Activated CD8-positive, alpha-beta memory T cell treated with anti-CD3 and anti-CD28 coated beads, Interleukin-2, amount 50 U/mL, for 4 hours (primary cell): ENCODE data around the gene DDIT4.
"Not testable (repeated sequence)": the region's sequence is repeated elsewhere in the genome, so short reads cannot be mapped to it uniquely, and the experiment has no call there.

Experiments used
- DNase-seq: peaks from one replicate; pipeline ENCODE4 v3.0.0-alpha.2; 2020

Gene DDIT4

DNA sequence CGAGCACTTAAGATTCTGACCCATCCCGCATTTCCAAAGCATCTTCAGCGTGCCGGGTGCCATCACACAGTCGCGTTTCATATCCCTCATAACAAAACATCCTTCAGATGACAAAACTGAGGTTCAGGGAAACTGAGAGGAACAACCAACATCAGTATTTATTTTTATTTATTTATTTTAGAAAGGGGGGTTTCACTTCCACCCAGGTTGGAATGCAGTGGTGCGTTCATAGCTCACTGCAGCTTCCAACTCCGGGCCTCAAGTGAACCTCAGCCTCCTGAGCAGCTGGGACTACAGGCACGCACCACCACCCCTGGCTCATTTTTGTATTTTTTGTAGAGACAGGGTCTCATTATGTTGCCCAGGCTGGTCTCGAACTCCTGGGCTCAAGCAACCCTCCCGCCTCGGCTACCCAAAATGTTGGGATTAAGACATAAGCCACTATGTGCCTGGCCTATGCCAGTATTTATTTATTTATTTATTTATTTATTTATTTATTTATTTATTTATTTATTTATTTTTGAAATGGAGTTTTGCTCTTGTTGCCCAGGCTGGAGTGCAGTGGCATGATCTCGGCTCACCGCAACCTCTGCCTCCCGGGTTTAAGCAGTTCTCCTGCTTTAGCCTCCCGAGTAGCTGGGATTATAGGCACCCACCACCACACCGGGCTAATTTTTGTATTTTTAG lies 24.4 kb upstream of the DDIT4 start:
- DNase-seq = not testable (repeated sequence)

DNA sequence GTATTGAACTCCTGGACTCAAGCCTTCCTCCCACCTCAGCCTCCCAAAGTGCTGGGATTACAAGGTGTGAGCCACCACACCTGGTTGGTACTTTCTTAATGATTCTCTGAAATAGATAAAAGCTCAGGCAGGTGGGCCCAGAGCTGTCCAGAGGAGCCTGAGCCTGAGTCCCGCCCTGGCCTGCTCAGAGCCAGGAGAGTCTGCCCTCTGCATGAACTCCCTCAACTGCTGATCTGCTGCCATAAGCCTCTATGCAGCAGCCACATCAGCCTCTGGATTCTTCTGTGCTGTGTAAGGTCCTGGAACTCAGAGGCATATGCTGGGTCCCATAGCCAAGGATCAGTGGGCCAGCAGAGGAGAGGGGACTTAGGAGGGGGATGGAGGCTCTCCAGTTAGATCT lies 23.1 kb upstream of the DDIT4 start:
- DNase-seq = no peak

DNA sequence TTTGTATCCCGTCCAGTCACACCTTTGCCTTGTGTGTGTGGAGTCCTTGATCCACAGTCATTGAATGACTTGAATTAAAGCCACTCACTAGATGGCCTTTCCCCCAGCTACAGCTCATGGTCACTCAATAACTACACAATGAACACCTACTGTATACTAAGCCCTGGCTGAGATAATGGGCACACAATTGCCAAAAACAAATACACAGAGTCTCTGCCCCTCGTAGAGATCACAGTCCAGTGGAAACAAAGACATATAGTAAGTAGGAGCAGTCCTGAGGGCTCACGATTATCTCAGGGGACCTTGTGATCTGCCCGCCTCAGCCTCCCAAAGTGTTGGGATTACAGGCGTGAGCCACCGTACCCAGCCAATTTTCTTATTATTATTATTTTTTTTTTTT lies 22.1 kb upstream of the DDIT4 start:
- no peak for DNase-seq

DNA sequence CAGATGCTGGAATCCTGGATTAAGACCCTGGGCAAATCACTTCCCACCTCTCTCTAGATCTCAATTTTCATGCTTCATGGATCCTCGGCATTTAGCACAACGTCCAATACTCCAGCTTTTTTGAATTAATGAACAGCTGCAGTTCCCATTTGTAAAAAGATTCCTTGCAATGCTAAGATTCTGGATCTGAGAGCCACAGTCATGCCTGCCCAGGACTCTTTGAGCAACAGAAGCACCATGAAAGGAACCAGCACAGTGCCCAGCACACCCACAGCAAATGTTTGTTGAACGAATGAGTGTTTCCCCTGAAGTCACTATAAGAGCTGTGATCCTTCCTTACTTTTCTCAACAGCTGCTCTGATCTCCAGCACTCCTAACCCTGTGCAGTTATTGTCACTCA lies 20.8 kb upstream of the DDIT4 start:
- DNase-seq = no peak

DNA sequence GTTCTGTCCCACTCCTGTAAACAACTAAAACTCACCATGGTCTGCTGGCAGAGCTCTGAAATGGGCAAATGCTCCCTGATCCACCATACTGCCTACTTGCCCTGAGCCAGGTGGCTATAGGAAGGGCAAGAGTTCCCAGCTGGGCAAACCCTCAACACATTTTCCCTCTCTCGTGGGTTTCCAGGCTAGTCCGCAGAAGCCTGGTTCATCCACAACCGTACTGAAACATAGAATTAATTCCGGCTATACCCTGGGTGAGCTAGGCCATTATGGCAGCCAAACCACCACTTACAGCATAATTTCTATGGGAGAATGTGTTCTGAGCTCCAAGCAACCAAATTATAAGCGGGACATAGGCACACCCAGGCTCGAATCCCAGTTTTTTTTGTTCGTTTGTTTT lies 20.1 kb upstream of the DDIT4 start:
- no peak for DNase-seq

DNA sequence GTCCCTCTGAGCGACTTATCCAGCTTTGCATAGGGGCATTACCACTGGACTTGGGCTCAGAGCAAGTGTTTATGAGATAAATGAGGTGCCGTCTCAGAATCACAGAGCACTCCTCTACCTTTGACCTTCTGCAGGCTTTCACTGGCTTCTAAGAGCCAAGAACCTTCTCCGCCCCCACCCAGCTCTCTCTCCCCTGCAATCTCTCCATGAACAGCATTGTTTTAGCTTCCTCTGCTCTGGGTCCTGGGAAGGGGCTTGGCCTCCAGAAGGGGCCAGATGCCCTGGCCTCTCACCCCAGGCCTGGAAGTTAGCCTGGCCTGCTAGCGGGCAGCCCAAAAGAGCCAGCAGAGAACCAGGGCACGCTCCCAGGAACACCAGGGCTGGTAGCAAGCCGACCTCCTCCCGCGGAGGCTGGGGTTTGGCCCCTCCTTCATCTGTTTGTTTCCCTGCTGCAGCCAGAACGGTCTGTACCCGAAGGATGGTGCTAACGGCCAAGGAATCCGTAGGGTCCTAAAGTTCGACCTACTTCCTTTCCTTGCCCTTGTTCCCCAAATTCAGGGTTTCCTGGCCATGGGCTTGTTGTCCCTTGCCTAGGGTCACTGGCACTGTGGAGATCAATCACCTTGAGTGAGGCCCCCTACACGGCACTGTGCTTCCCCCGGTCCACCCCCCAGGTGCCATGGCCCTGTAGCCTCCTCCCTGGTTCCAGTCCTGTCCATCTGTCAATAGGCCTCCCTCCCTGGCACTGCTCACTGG lies 18.7 kb upstream of the DDIT4 start:
- DNase-seq = no peak

DNA sequence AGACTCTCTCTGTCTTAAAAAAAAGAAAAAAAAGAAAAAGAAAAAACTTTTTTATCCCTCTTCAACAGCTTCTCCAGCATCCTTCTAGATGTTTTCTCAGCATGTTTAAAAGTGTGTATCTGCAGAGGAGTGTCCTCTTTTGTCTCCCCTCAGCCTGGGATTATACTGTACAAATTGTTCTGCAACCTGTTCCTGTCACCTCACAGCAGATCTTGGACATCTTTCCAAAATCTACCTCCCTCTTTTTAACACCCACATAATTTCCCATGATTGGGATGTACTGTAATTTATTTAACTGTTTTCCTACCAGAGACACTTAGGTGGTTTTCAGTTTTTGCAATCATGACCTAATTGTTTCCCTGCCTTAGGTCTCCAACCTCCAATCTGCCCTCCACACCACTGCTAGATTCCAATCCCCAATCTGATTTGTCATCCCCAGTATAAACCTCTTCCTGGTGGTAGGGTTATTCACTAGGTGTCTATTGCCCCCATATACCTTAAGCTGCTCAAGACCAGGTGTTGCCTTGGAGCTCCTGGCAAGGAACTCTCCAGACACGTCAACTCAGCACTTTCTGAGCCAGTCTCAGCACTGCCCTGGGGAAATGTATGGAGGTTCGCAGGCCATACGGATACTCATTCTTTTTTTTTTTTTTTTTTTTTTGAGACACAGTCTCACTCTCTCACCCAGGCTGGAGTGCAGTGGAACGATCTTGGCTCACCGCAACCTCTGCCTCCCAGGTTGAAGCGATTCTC lies 17.6 kb upstream of the DDIT4 start:
- no peak for DNase-seq

DNA sequence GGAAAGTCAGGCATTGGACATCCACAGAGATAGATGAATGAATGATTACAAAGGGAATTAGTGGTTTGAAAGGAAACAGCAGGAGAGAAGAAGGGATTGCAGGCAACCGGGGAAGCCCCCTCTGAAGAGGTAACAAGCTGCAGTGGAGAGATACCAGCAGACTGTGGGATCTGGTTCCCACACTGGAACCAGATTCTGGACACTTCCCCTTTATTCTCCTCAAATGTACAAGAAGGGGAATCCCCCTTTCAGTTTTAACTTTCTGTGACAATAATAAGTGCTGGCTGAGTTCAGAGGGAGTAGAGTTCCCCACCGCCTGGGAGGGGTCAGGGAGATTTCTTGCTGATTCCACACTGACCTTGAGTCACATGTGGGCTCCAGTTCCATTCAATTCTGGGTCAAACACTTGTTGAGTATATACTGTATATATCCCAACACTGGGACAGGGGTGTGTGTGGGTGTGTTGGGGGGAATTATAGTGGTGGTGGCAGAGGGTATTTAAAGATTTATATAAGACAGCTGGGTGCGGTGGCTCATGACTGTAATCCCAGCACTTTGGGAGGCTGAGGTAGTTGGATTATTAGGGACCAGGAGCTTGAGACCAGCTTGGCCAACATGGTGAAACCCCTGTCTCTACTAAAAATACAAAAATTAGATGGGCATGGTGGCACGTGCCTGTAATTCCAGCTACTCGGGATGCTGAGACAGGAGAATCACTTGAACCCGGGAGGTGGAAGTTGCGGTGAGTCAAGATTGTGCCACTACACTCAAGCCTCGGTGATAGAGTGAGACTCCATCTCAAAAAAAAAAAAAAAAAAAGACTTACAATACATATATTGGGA lies 16.5 kb upstream of the DDIT4 start:
- DNase-seq = no peak

DNA sequence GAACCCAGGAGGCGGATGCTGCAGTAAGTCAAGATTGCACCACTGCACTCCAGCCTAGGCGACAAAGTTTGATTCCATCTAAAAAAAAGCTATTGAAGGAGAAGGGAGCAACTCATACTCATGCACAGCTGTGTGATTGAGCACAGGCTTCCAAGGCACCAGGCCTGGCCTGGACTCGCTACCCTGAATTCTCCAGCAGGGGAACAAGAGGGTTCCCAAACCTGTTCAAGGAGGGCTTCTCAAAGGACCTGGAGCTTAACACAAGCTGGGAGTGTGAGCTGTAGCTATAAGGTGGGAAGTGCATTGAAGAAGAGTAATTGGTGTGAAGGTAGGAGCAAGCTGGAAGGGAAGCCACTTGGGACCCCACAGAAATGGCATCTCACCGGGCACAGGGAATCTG lies 15.1 kb upstream of the DDIT4 start:
- no peak for DNase-seq

DNA sequence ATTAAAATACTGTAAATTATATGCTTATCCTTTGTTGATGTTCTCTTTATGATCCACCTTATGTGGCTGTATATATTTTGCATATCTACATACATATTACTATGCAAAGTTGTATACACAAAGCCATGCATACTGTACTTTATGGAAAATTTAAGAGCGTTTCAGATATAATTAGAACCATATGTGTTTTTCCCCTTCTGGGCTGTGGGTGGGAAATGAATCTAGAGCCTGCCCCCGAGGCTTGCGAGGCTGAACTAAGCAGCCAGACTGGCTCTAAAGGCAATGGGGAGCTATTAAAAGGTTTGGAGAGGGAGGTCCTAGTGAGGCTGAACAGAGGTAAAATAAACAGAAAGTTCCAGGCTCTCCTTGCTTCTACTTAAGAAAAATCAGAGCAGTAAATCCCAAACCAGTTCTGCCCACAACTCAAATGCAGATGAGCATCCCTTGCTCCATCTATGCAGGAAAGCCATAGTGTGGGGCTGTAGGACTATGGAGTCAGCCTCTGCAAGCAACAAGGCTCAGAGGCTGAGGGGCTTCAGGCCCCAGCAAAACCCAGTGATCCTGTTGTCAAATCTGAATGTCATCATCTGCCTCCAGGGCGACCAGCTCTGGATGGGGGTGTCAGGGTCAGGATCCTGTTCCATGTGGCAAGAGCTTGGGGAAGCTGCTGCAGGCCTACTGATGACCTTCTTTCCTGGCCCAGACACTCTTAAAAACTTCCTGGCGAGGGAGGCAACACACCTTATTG lies 14.1 kb upstream of the DDIT4 start:
- DNase-seq = no peak

DNA sequence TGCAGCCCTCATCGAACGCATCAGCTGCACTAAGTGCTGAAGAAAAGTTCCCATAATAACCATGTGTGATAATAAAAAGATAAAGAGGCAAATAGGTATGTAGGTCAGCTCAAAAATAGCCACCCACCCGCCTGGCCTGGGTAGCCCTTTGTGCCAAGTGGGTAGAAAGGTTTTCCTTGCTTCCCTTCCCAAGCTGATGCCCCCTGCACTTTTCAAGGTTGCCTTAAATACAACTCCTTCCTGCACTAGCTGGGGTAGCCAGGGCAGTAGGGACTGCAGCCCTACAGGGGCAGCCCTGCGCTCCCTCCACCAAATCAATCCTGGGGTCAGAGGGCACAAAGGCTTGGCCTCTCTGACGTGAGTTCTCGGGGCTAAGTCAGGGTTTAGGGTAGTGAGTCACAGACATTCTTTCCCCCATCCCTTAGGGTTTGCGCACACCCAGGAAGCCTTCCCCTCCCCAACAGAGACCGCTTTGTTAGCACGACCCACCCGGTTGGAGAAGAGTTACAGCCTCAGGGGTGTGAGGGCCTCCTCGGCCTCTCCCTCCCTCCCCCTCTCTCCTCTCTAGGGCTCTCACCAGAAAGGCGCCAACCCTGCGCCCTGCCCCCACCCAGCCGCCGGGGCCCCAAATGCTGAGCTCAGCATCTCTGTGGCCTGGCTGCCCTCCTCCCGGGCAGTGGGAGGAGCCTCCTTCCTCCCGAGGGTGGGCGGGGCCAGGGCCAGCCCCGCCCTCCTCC lies 13.3 kb upstream of the DDIT4 start:
- DNase-seq = peak; percentile 78

DNA sequence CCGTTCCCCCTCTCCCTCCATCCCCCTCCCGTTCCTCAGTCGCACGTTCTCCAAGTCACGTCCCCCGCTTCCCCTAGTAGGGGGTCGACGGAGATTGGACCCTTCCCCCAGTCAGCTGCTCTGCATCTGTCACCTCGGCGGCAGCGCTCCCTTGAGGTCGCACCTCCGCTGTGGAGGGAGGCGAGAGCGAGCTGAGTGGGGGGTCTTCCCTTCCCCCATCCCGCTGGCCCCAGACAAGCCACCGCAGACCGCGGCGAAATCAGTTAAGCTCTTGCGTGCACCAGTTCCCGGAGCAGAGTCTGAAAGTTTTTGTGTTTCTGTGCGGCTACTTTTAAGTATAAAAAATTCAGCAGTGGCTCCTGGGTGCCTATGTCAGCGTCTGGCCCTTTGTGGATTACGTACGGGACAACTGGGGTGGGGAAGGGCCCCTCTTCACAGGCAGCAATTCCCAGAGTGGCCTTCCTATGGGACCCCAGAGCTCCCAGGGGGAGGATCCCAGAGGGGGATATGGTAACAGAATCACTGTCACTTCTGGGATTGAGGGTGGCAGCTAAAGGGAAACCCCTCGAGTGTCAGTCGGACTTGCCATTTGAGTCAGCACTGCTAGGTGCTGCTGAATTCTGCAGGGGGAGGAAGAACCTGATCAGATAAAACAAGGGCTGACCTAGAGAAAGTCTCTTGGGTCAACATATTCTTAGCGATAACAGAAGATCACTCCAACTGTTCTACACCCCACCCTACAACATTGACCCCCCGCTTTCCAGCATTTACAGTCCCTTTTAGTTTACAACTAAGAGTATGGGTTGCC lies 12.5 kb upstream of the DDIT4 start:
- DNase-seq = no peak

DNA sequence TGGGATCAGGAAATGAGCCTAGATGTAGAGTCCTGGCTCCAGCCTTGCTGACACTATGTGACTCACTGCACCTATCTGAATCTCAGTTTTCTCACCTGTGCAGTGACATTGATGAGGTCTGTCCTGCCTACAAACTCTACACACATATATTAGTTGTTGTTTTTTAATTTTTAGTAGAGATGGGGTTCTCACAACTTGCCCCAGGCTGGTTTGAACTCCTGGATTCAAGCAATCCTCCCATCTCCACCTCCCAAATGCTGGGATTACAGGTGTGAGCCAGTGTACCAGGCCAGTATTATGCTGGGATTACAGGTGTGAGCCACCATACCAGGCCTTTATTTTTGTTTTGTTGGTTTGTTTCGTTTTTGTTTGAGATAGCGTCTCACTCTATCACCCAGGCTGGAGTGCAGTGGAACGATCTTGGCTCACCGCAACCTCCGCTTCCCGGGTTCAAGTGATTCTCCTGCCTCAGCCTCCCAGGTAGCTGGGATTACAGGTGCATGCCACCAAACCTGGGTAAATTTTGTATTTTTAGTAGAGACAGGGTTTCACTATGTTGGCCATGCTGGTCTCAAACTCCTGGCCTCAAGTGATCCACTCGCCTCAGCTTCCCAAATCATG lies 11.8 kb upstream of the DDIT4 start:
- DNase-seq = no peak

DNA sequence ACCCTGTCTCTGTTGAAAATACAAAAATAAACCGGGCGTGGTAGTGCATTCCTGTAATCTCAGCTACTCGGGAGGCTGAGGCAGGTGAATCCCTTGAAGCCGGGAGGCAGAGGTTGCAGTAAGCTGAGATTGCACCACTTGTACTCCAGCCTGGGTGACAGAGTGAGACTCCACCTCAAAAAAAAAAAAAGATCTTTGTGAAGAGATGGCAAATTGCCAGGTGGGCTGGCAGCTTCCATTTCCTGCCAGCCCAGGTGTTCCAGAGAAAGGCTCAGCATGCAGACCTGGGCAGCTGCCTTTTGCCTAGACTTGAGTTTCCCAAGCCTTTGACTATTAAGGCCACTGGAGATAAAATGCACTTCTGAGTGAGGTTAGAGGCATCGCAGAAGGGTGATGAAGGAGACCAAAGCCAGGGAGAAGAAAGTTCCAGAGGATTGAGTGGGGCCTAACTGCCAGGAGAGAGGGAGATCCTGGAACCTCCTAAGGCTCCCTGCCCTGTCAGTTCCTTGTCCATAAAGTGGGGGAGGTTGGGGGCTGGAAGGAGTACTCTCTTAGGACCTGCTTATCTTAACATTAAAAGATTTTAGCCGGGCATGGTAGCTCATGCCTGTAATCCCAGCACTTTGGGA lies 10.0 kb upstream of the DDIT4 start:
- no peak for DNase-seq

DNA sequence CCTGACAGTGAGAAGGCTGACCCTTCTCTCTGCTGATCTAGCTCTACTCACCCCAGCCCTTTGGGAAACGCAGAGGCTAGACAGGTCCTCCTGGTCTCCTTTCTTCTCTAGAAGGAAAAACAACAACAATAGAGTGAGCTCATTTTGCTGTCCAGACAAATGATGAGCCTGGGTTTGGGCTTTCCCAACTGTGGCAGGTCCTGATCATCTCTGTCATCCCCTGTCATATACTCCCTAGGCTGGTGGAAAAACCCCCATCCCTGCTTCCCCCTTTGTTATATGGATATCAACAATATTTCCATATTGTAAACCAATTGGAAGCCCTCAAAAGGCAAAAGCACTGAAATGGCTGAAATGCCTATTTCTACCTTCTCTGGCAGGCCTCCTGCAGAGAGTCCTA lies 9.2 kb upstream of the DDIT4 start:
- no peak for DNase-seq

DNA sequence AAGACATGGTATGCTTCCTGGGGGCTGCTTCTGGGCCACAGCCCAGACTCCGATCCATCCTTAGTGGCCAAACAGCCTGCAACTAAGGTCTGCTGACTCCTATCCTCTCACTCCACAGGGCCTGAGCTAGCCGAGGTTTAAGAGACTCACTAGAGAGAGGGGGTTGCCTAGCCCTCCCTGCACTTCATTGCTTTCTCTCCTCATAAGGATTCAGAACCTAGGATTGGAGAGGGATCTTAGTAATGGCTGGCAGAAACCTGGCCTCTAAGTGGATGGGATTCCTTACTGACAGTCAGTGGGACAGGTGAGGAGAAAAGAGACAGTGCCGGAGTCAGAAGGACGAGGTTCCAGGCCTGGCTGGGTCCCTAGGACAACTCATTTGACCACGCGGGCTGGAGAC lies 8.2 kb upstream of the DDIT4 start:
- DNase-seq = no peak

DNA sequence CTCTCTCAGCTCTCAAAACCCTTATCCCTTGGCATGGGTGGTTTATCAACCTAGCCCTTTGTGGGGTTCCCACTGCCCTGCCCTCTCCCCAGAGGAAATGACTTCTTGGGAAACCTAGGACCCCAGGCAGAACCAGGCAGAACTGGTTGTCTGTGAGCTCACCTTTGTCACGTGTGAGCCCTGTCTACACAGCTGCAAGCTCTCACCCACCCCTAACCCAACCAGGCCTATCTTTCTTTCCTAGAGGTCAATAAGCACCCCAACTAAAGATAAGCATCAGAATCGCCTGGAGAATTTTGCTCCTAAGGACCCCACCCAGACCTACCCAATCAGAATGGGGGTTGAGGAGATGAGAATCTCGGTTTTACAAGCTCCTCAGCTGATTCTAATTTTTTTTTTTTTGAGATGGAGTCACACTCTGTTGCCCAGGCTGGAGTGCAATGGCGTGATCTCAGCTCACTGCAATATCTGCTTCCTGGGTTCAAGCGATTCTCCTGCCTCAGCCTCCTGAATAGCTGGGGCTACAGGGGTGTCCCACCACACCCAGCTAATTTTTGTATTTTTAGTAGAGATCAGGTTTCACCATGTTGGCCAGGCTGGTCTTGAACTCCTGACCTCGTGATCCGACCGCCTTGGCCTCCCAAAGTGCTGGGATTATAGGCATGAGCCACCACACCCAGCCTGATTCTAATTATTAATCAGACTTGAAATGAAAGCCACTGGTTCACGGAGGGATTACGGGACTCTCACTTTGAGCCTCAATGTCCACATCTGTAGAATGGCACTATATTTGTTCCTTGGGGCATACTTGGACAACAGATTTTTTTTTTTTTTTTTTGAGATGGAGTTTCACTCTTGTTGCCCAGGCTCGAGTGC lies 7.5 kb upstream of the DDIT4 start:
- no peak for DNase-seq

DNA sequence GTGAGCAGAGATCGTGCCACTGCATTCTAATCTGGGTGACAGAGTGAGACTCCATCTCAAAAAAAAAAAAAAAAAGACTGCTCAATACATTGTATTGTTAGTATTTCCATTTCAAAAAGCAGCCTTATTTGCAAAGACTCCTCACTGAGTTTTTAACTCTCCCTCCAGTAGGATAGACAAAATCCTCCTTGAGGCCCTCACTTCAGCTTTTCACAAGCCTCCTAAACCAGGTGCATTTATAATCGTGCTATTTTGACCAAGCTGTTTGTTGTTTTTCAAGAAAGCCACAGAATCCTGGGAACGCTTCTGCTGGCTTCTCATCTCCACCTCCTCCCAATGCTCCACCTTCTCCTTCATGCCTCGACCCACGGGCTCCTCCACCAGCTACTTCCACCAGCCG lies 6.3 kb upstream of the DDIT4 start:
- DNase-seq = no peak
